AG10803 (cell line): ENCODE data around the gene ANKS1B.

Experiments
- DNase-seq: peaks from one replicate; pipeline ENCODE4 v3.0.0; 2010; ENCODE audit warnings: low read depth
- H3K4me3 ChIP-seq: 2 replicates; pipeline ENCODE4 v1.5.1; 2011; ENCODE audit warnings: mild to moderate bottlenecking, low read length, control low read depth
- CTCF ChIP-seq: conservative IDR thresholded peaks from 2 replicates; pipeline ENCODE4 v1.5.1; 2011; ENCODE audit warnings: mild to moderate bottlenecking, low read length, control low read depth, inconsistent platforms

Gene ANKS1B

GRCh38 chr12:98736352-98737321, 1248.1 kb downstream of the ANKS1B start:
- H3K4me3 ChIP-seq: no peak overlapping the region
- TF ChIP-seq CTCF: no peak
- DNase-seq: no peak

- no peak for TF ChIP-seq CTCF
- no peak overlapping the region for H3K4me3 ChIP-seq
- no peak for DNase-seq
Observed at GRCh38 chr12:98735821-98736220, 1248.9 kb downstream of the ANKS1B start.

- DNase-seq: no peak
- H3K4me3 ChIP-seq: no peak overlapping the region
- TF ChIP-seq CTCF: no peak
Observed at GRCh38 chr12:98733667-98734350, 1250.9 kb downstream of the ANKS1B start.

- H3K4me3 ChIP-seq: no peak overlapping the region
- TF ChIP-seq CTCF: no peak
- no peak for DNase-seq
Observed at GRCh38 chr12:98730412-98730811, 1254.3 kb downstream of the ANKS1B start.

GRCh38 chr12:98727196-98727595, 1257.5 kb downstream of the ANKS1B start:
- DNase-seq: no peak

GRCh38 chr12:98725476-98726247, 1259.1 kb downstream of the ANKS1B start:
- peak; percentile 66 for DNase-seq
- H3K4me3 ChIP-seq: no peak overlapping the region
- peak; percentile 65 for TF ChIP-seq CTCF

More at GRCh38 chr12:98727196-98727595, 1257.5 kb downstream of the ANKS1B start:
- no peak overlapping the region for H3K4me3 ChIP-seq
- no peak for TF ChIP-seq CTCF
